Loucy (cell line): ENCODE measurements around the gene BAAT.

Source experiments
- H2AFZ ChIP-seq: fragments of 200-600 bp; sonication (generic); 2 replicates; pipeline ENCODE4 v1.6.0; 2016; ENCODE audit warnings: antibody characterized with exemption, mild to moderate bottlenecking, low read length, moderate library complexity
- H3F3A ChIP-seq: fragments of 200-600 bp; 2 replicates; pipeline ENCODE4 v1.6.0; 2016; ENCODE audit warnings: antibody characterized with exemption, low read depth, mild to moderate bottlenecking
- H3K27me3 ChIP-seq: fragments of 200-600 bp; sonication (generic); 2 replicates; pipeline ENCODE4 v1.6.1; 2014; ENCODE audit warnings: low read length, mild to moderate bottlenecking; ENCODE audit not compliant: insufficient read depth, poor library complexity, severe bottlenecking
- H3K36me3 ChIP-seq: fragments of 200-600 bp; sonication (generic); 2 replicates; pipeline ENCODE4 v1.6.1; 2016; ENCODE audit warnings: low read length; ENCODE audit not compliant: insufficient read depth
- H3K4me1 ChIP-seq: fragments of 200-600 bp; sonication (generic); 2 replicates; pipeline ENCODE4 v1.5.1; 2014; ENCODE audit warnings: low read length, mild to moderate bottlenecking; ENCODE audit not compliant: insufficient read depth, poor library complexity, severe bottlenecking
- H3K4me2 ChIP-seq: fragments of 200-600 bp; sonication (generic); 2 replicates; pipeline ENCODE4 v1.6.0; 2014; ENCODE audit warnings: antibody characterized with exemption, low read length, low read depth, mild to moderate bottlenecking; ENCODE audit not compliant: poor library complexity, severe bottlenecking
- H3K4me3 ChIP-seq: fragments of 200-600 bp; sonication (generic); 2 replicates; pipeline ENCODE4 v1.5.1; 2014; ENCODE audit warnings: low read length, mild to moderate bottlenecking, mixed read lengths; ENCODE audit not compliant: poor library complexity, severe bottlenecking
- H3K79me2 ChIP-seq: fragments of 200-600 bp; sonication (generic); 2 replicates; pipeline ENCODE4 v1.6.1; 2014; ENCODE audit warnings: low read length; ENCODE audit not compliant: insufficient read depth
- H3K9ac ChIP-seq: fragments of 200-600 bp; sonication (generic); 2 replicates; pipeline ENCODE4 v1.6.0; 2014; ENCODE audit warnings: mild to moderate bottlenecking, low read depth, low read length, moderate library complexity; ENCODE audit not compliant: poor library complexity, severe bottlenecking
- H3K9me2 ChIP-seq: fragments of 200-600 bp; sonication (generic); replicated peaks from 2 replicates; pipeline ENCODE4 v1.6.1; 2016; ENCODE audit warnings: low read depth, low read length, mixed read lengths
- H3K9me3 ChIP-seq: fragments of 200-600 bp; sonication (generic); 2 replicates; pipeline ENCODE4 v1.6.1; 2014; ENCODE audit warnings: mild to moderate bottlenecking, antibody characterized with exemption, low read length, low read depth; ENCODE audit not compliant: insufficient read depth
- H4K20me1 ChIP-seq: fragments of 200-600 bp; sonication (generic); 2 replicates; pipeline ENCODE4 v1.6.0; 2014; ENCODE audit warnings: antibody characterized with exemption, low read length, mild to moderate bottlenecking; ENCODE audit not compliant: insufficient read depth, poor library complexity, severe bottlenecking
- EZH2phosphoT487 ChIP-seq: fragments of 200-600 bp; IDR thresholded peaks from 2 replicates; pipeline ENCODE4 v1.6.1; 2018; ENCODE audit warnings: antibody characterized with exemption, mild to moderate bottlenecking, moderate library complexity, borderline replicate concordance
- TF ChIP-seq, protein P1 (sequence below): fragments of 200-600 bp; sonication (generic); conservative IDR thresholded peaks from 2 replicates; pipeline ENCODE4 v1.5.1; 2014; ENCODE audit warnings: mild to moderate bottlenecking, antibody characterized with exemption, low read length

Gene BAAT

DNA sequence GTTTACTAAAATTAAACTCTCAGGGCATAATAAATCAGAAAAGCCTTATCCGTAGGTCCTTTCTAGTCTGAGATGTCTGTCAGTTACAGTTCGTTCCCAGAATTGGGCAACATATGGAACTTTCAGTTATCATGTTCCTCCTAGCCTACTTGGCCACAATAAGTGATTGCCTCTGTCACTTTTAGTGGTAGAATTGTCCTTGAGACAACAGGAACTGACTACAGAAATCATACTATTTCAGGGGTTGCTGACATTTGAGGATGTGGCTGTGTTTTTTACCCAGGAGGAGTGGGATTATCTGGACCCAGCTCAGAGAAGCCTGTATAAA is 14.8 kb upstream of the BAAT start:
- Histone ChIP-seq H3K36me3 (peaks cover 12% of the 10 kb centered on the region), H3K4me3 (peak overlapping the region; percentile 83), H3K4me2 (peak overlapping the region; percentile 87), H3K9me3 (no peaks in the 10 kb centered on the region), H4K20me1 (peaks cover 21% of the 10 kb centered on the region), H3K79me2 (peaks cover 76% of the 10 kb centered on the region), H3K4me1 (peaks cover 57% of the 10 kb centered on the region), H3K9me2 (no peaks in the 10 kb centered on the region), H3K9ac (peak overlapping the region; percentile 91), H2AFZ (peak overlapping the region; percentile 69; the same call in 1 of the 2 replicates), H3K27me3 (no peaks in the 10 kb centered on the region), H3F3A (no peaks in the 10 kb centered on the region)
- no peak for TF ChIP-seq EZH2phosphoT487
- TF ChIP-seq, protein P1, sequence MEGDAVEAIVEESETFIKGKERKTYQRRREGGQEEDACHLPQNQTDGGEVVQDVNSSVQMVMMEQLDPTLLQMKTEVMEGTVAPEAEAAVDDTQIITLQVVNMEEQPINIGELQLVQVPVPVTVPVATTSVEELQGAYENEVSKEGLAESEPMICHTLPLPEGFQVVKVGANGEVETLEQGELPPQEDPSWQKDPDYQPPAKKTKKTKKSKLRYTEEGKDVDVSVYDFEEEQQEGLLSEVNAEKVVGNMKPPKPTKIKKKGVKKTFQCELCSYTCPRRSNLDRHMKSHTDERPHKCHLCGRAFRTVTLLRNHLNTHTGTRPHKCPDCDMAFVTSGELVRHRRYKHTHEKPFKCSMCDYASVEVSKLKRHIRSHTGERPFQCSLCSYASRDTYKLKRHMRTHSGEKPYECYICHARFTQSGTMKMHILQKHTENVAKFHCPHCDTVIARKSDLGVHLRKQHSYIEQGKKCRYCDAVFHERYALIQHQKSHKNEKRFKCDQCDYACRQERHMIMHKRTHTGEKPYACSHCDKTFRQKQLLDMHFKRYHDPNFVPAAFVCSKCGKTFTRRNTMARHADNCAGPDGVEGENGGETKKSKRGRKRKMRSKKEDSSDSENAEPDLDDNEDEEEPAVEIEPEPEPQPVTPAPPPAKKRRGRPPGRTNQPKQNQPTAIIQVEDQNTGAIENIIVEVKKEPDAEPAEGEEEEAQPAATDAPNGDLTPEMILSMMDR: no peak

DNA sequence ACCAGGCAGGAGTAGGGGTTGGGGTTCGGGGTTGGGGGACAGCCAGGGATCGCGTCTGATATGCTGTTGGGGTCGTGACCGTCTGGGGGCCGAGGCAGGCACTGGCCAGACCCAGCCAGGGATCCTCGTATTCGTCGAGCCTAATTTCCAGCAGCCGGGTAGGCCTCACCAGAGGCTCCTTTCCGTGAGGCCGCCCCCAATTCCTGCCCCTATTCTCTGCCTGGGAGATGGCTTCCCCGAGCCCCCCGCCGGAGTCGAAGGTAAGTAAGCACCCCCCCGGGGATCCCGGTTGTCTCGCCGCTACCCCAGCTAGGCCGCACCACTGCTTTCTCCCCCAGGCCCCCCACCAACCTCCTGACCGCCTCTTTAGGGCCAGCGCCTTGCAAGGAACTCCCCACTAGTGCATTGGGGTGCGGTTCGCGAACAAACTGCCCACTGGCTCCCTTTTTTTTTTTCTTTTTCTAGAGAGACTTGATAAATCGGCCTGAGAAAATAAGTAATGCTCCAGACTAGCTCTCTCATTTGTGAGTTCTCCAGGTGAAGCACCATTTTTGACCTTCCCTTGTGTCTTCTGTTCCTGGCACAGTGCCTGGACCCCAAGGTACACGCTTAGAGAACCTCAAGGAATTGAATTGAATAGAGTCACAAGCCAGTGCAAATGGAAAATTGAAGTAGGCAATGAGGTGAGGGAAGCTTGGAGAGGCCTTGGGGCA is 14.3 kb upstream of the BAAT start:
- peak overlapping the region; percentile 69 for H2AFZ ChIP-seq

DNA sequence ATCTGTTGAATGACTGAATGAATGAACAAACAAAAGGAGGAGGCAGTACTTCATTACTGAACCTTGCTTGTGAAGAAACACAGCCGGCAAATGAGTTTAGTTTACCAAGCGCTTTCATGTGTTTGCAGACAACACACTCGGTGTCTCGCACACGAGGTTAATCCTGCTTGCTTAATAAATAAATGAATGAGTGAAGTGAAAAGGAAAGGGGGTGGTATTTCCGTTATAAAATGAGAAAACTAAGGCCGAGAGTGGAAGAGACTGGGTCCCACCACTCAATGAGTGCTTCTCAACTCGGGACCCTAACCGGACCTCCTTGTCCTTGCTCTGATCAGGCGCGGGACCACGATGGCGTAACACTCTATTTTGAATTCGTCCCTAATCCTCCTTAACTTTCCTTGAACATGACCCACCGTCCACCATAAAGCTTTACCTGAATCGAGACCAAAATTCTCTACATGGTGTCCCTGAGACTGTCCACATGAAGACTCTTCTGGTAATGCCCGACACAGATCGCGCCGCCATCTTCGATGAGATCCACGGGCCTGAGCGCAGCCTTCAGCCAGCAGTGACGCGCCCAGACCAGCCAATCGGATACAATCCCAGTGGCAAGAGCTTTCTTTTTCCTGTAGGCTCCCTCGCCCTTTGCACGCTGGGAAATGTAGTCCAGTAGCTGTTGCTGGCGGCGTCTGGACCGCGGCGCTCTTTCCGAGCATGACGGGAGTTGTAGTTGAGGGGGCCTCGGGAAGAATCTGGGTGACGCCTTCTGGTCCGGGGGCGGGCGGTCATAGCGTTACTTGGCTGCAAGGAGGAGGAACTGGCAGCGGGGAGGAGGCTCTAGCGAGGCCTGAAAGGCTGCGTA is 13.5 kb upstream of the BAAT start, which contains the start of the genes MRPL50 and ZNF189:
TSS of gene MRPL50 (minus strand) at position 551 of the 862 bp plus-strand sequence. CDS start at position 525, 26 bp downstream.
TSS of gene ZNF189 (plus strand) at position 784 of the 862 bp plus-strand sequence. CDS start 306 bp downstream, outside the sequence.
- no peaks in the 10 kb centered on the region for H3F3A ChIP-seq
- no peaks in the 10 kb centered on the region; the same call in 1 of the 2 replicates for H3K36me3 ChIP-seq
- H4K20me1 ChIP-seq: peaks cover 21% of the 10 kb centered on the region
- no peak for TF ChIP-seq EZH2phosphoT487
- TF ChIP-seq, protein P1: no peak
- H3K9ac ChIP-seq: peak within 1 kb of the TSS; percentile 91
- H3K4me3 ChIP-seq: peak within 1 kb of the TSS; percentile 83
- peak within 1 kb of the TSS; percentile 95 for H2AFZ ChIP-seq
- H3K9me3 ChIP-seq: no peaks in the 10 kb centered on the region
- H3K79me2 ChIP-seq: peaks cover 89% of the 10 kb centered on the region
- peaks cover 56% of the 10 kb centered on the region for H3K4me1 ChIP-seq
- no peaks in the 10 kb centered on the region for H3K27me3 ChIP-seq
- no peaks in the 10 kb centered on the region for H3K9me2 ChIP-seq
- peak within 1 kb of the TSS; percentile 91 for H3K4me2 ChIP-seq

More for the DNA sequence above, 14.3 kb upstream of the BAAT start:
- Histone ChIP-seq H3K4me1 (peaks cover 57% of the 10 kb centered on the region), H3F3A (no peaks in the 10 kb centered on the region), H3K9me3 (no peaks in the 10 kb centered on the region), H3K4me2 (peak overlapping the region; percentile 87), H4K20me1 (peaks cover 21% of the 10 kb centered on the region), H3K9me2 (no peaks in the 10 kb centered on the region), H3K9ac (peak overlapping the region; percentile 91), H3K79me2 (peaks cover 81% of the 10 kb centered on the region), H3K36me3 (peaks cover 7% of the 10 kb centered on the region; the same call in 1 of the 2 replicates), H3K27me3 (no peaks in the 10 kb centered on the region), H3K4me3 (peak overlapping the region; percentile 83)
- TF ChIP-seq EZH2phosphoT487: no peak
- TF ChIP-seq, protein P1: no peak
